HepG2 (cell line): ENCODE results near the gene ZNF394. TPM values are rescaled to one million over a fixed set of nuclear protein-coding genes. Genes with fewer than 3 reads are reported as not detected.

Experiments used
- ARID3A ChIP-seq: IDR thresholded peaks from 2 replicates; pipeline ENCODE4 v1.6.1; 2012; ENCODE audit warnings: low read depth, low read length, improper control_type of control experiment
- BCL6 ChIP-seq: IDR thresholded peaks from 2 replicates; pipeline ENCODE4 v1.6.1; 2016; ENCODE audit warnings: missing genetic modification reagents, missing compliant biosample characterization
- CBFB ChIP-seq: sonication (generic); formaldehyde crosslinking; IDR thresholded peaks from 2 replicates; pipeline ENCODE4 v1.4.0; 2020; ENCODE audit warnings: missing genetic modification reagents
- KLF6 ChIP-seq: IDR thresholded peaks from 2 replicates; pipeline ENCODE4 v1.8.0; 2016; ENCODE audit warnings: missing biosample characterization, missing genetic modification reagents
- POLR2A ChIP-seq, 2 experiments: IDR thresholded peaks; 2 replicates each; pipeline ENCODE4 v1.6.1; 2011; ENCODE audit warnings: low read depth in 2 of 2, low read length in 2 of 2, mild to moderate bottlenecking in 1 of 2, moderate library complexity in 1 of 2; ENCODE audit not compliant: insufficient read depth in 1 of 2
- POLR2G ChIP-seq: fragments of 200-400 bp; formaldehyde crosslinking; IDR thresholded peaks from 2 replicates; pipeline ENCODE4 v1.6.1; 2018; ENCODE audit warnings: mild to moderate bottlenecking, low read depth, low read length, moderate library complexity
- SMC3 ChIP-seq: IDR thresholded peaks from 2 replicates; pipeline ENCODE4 v1.6.1; 2011; ENCODE audit warnings: low read length, improper control_type of control experiment
- SRSF4 ChIP-seq: fragments of 200-400 bp; formaldehyde crosslinking; IDR thresholded peaks from one replicate; pipeline ENCODE4 v1.6.1; 2018; ENCODE audit warnings: mild to moderate bottlenecking, low read depth, low read length, moderate library complexity; ENCODE audit not compliant: poor library complexity, severe bottlenecking
- STAG1 ChIP-seq: sonication (generic); formaldehyde crosslinking; IDR thresholded peaks from 2 replicates; pipeline ENCODE4 v1.4.0; 2020; ENCODE audit warnings: missing genetic modification reagents
- ZBTB33 ChIP-seq: sonication (generic); formaldehyde crosslinking; IDR thresholded peaks from 2 replicates; pipeline ENCODE4 v1.4.0; 2020; ENCODE audit warnings: missing genetic modification reagents
- ZBTB39 ChIP-seq: sonication (generic); formaldehyde crosslinking; IDR thresholded peaks from 2 replicates; pipeline ENCODE4 v1.5.0; 2020; ENCODE audit warnings: missing genetic modification reagents
- ZNF878 ChIP-seq: sonication (generic); formaldehyde crosslinking; IDR thresholded peaks from 2 replicates; pipeline ENCODE4 v1.8.1; 2023; ENCODE audit warnings: mild to moderate bottlenecking, missing genetic modification reagents, moderate library complexity
- polyA plus RNA-seq, 8 experiments: library from polyadenylated mRNA; depleted of rRNA in 3 of 8; stranded (reverse) in 7 of 8; unstranded in 1 of 8; fragments of >200 nt; fragmentation: Illumina TruSeq in 4 of 8; extraction: Trizol in 4 of 8; gene quantifications; 2 replicates each; pipeline versions ENCODE4 v1.2.1 to v1.2.3, GENCODE V29; 2011 to 2016; ENCODE audit warnings: low read depth in 4 of 8, missing spikeins in 1 of 8, mixed read lengths in 1 of 8; ENCODE audit not compliant: insufficient read depth in 1 of 8
- total RNA-seq, 5 experiments: library from RNA; depleted of rRNA; stranded (reverse); fragments of >200 nt; fragmentation: Illumina TruSeq; extraction: Trizol; gene quantifications; 2 replicates each; pipeline ENCODE4 v1.2.3, GENCODE V29; 2016; ENCODE audit warnings: low read depth in 1 of 5

ZNF394 gene
- total and polyA plus RNA-seq, 2 of the 13 experiments (the other 11 are each of a cell fraction or from before 2014, with no cell fraction given) = 7.8 to 19.6 TPM

GRCh38 chr7:99459087-99459486, 41.0 kb downstream of the ZNF394 start (continued):
- no peak for TF ChIP-seq ARID3A
- 0 out of 2 replicates have a peak, but pooled peaks have one; percentile 19 for TF ChIP-seq ZBTB33 (CRISPR knock-in tag)
- TF ChIP-seq SMC3 = peak; percentile 4; the same call in 1 of the 2 replicates
- TF ChIP-seq CBFB (CRISPR knock-in tag) = no peak
- peak in 1 of 2 experiments; percentile 23; a peak in 1 of 4 replicates for TF ChIP-seq POLR2A (IDR thresholded peaks at IDR 0.05; ENCODE audit: insufficient read depth in 1 of 2, low read depth in 2 of 2, low read length in 2 of 2)
- TF ChIP-seq ZNF878 = no peak
- no peak for TF ChIP-seq KLF6
- TF ChIP-seq STAG1 (CRISPR knock-in tag) = peak; percentile 41; the same call in 1 of the 2 replicates
- peak; percentile 12; the same call in 1 of the 2 replicates for TF ChIP-seq POLR2G
- no peak for TF ChIP-seq ZBTB39
- no peak for TF ChIP-seq SRSF4
- TF ChIP-seq BCL6 (CRISPR knock-in tag) = no peak
